Measurements from ENCODE around the gene TRIM28.
A peak's percentile ranks its signal among the peaks of the same experiment; 100 is the strongest.
"Not testable (repeated sequence)": the region's sequence is repeated elsewhere in the genome, so short reads cannot be mapped to it uniquely, and the experiment has no call there.

TRIM28 gene

GRCh38 chr19:58543826-58544590 is at the start of gene TRIM28:
Gene TRIM28 (plus strand): TSS chr19:58544064. CDS start chr19:58544758, 694 bp downstream.
- no peak for DNase-seq

GRCh38 chr19:58497634-58498170 is 46.2 kb upstream of the TRIM28 start:
- DNase-seq, result no peak

- no peak for DNase-seq
These were observed 45.4 kb upstream of the TRIM28 start for GRCh38 chr19:58498316-58499020.

GRCh38 chr19:58499021-58499927 is 44.6 kb upstream of the TRIM28 start:
- peak; percentile 85 to 98 (median 91) for DNase-seq

GRCh38 chr19:58500242-58500641 is 43.6 kb upstream of the TRIM28 start:
- DNase-seq, result no peak

- DNase-seq, result not testable (repeated sequence)
These were observed 36.2 kb upstream of the TRIM28 start for GRCh38 chr19:58507602-58508223.

GRCh38 chr19:58509731-58510083 is 34.2 kb upstream of the TRIM28 start:
- no peak for DNase-seq

- DNase-seq, result no peak
These were observed 33.6 kb upstream of the TRIM28 start for GRCh38 chr19:58510084-58510862.

GRCh38 chr19:58511353-58512208 is 32.3 kb upstream of the TRIM28 start, which contains the start of gene SLC27A5:
Gene SLC27A5 (minus strand): TSS chr19:58511992. CDS start chr19:58511955, 37 bp downstream.
- DNase-seq, result no peak

GRCh38 chr19:58513213-58513693 is 30.6 kb upstream of the TRIM28 start:
- no peak for DNase-seq

- peak; percentile 90 to 93 (median 90) for DNase-seq
These were observed 29.9 kb upstream of the TRIM28 start for GRCh38 chr19:58513694-58514563.

- no peak for DNase-seq
These were observed 29.3 kb upstream of the TRIM28 start for GRCh38 chr19:58514564-58515022.

- DNase-seq, result no peak
These were observed 28.6 kb upstream of the TRIM28 start for GRCh38 chr19:58515259-58515658.

GRCh38 chr19:58516246-58516836 is 27.5 kb upstream of the TRIM28 start:
- DNase-seq, result no peak

GRCh38 chr19:58516964-58517833 is 26.7 kb upstream of the TRIM28 start:
- DNase-seq, result no peak

- DNase-seq, result no peak
These were observed 25.4 kb upstream of the TRIM28 start for GRCh38 chr19:58518256-58519086.

- peak in 3 of 4 experiments; percentile 15 to 30 (median 30) for DNase-seq
These were observed 24.8 kb upstream of the TRIM28 start for GRCh38 chr19:58519087-58519354.
